ENCODE data around the gene DPY19L2.
"Not testable (repeated sequence)": the region's sequence is repeated elsewhere in the genome, so short reads cannot be mapped to it uniquely, and the experiment has no call there.

- TF ChIP-seq EP300, CTCF (IDR thresholded peaks at IDR 0.05): not testable (repeated sequence)
Observed at GRCh38 chr12:63611285-63611684, 57.0 kb downstream of the DPY19L2 start.

Measured in gastroesophageal sphincter (tissue), 3 donors.